GM18873 (cell line): ENCODE measurements around the gene HINT3.
"Not testable (repeated sequence)": the region's sequence is repeated elsewhere in the genome, so short reads cannot be mapped to it uniquely, and the experiment has no call there.

Experiments used
- ATAC-seq: cut with Tn5 transposase; IDR thresholded peaks from one replicate; pipeline ENCODE4 v1.9.1; 2021; ENCODE audit warnings: mild to moderate bottlenecking, moderate library complexity, moderate number of reproducible peaks; ENCODE audit not compliant: unreplicated experiment, low FRiP score

Gene HINT3

GRCh38 chr6:125957845-125958244 lies 1.3 kb downstream of the HINT3 start:
- ATAC-seq, result no peak

- ATAC-seq, result no peak
These were observed 2.5 kb downstream of the HINT3 start for GRCh38 chr6:125959041-125959440.

DNA sequence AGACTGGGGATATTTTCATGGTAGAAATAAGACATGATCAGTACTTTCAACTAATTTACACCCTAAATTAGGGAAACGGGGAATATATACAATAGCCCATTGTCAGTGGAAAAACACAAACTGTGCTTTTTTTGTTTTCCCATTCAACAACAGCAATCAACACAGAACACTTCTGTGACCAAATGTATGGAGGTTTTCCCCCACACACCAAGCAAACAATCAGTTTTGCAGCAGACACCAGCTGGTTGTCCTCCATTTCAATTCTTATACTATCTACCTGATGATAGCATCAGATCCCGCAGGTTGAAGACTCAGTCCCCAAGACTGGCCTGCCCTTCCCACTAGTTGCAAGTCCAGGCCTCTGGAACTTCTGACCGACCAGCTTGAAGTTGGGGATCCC lies 4.5 kb downstream of the HINT3 start:
- ATAC-seq, result no peak

GRCh38 chr6:125962900-125963497 lies 6.4 kb downstream of the HINT3 start:
- ATAC-seq, result no peak

DNA sequence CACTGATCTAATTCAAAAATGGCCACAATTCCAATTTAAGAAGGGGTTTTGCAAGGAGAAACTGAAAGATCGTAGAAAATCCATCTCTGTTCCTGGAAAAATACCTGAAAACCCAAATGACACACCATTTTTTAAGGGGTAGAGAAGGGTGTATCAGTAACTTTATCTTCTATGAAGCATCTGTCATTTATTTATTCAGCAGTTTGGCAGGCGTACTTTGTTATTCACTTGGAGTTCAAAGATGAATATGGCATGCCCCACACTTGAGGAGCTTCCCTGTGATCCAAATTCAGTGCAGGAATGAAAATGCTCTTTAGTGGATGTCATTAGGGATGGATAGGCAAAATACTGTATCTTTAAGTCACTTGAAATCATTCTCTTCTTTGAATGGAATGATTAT lies 7.2 kb downstream of the HINT3 start:
- ATAC-seq, result no peak

DNA sequence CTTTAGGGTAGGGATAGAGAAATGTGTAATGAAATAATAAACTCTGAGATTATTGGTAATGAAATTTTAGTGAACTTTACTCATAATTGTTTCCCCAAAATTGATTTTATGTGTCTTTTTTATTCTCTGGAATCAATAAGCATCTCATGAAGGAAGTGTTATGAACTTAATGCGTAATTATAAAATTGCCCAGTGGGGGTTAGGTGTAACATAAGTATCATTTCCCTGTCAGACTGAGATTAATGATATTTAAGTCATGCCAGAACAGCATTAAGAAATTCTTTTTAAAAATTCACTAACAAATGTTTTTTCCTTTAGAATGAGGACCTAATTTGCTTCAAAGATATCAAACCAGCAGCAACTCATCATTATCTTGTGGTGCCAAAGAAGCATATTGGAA lies 10.0 kb downstream of the HINT3 start:
- ATAC-seq, result no peak

DNA sequence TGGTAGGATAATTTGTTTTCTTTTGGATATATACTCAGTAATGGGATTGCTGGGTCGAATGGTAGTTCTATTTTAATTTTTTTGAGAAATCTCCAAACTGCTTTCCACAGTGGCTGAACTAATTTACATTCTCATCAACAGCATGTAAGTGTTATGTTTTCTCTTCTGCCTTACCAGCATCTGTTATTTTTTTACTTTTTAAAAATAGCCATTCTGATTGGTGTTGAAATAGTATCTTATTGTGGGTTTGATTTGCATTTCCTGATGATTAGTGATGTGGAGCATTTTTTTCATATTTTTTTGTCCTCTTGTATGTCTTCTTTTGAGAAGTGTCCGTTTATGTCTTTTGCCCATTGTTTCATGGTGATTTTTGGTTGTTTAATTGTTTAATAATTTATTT lies 11.9 kb downstream of the HINT3 start:
- no peak for ATAC-seq

DNA sequence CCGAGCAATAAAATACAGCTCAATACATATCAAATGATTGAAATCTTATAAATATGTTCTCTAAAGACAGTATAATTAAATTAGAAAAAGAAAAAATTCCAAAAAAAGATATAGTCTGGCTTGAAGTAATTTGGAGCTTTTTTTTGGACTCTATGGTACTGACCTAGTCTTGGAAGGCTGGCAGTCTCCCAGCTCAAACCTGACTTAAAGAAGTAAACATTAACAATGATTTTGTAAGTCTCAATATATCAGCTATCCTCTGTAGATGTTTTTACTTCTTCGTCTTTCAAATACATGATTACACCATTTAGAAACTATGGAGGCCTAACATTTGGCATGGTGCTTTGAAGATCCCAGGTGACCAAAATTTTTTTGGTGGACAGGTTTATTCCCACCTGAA lies 14.2 kb downstream of the HINT3 start:
- no peak for ATAC-seq

GRCh38 chr6:125972478-125972877 lies 15.9 kb downstream of the HINT3 start:
- not testable (repeated sequence) for ATAC-seq

- ATAC-seq, result no peak
These were observed 17.8 kb downstream of the HINT3 start for GRCh38 chr6:125974214-125974866.

DNA sequence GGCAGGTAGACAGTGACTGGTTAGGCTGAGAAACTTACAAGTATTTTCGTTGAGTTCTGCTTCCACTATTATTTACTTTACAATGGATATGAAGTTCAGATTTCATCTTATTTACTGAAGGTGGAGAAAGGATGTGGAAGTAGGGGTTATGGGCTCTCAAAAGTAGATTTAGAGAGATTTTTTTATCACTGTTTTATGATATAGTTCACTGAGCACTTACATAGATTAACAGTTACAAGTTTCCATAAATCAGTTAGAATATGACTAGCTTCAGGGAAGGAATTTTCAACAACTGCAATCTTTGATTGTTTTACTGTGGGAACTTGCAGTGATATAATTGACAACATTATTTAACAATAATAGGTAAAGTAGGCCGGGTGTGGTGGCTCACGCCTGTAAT lies 22.5 kb downstream of the HINT3 start:
- ATAC-seq, result no peak

DNA sequence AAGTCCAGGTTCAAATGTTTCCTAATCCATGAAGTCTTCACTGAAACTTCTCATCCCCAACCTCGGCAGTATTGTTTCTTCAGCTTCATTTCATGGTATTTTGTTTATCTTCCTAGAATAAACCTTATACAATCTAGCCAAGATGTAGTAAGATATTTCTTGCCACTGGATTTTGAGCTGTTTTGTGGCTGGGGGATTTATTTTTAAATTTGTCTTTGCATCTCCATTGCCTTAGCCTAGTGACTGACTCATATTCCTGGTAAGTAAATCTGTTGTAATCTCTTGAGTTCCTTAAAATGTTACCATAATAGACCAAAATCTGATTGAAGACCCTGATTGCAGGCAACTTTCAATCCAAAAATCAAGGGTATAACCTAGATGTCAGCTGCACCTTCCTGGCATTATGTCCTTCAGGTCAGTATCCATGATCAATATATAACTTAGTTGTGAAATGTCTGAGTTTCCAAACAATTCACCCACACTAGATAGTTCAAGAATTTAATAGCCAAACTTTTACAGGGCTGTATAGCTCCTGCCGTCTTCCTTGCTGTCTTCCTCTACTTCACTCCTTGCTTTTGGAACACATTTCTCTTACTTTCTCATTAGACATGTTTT lies 25.1 kb downstream of the HINT3 start:
- ATAC-seq, result no peak

GRCh38 chr6:125983246-125983945 lies 26.8 kb downstream of the HINT3 start:
- ATAC-seq, result no peak

- no peak for ATAC-seq
These were observed 27.7 kb downstream of the HINT3 start for GRCh38 chr6:125984311-125984710.

- ATAC-seq, result no peak
These were observed 29.0 kb downstream of the HINT3 start for GRCh38 chr6:125985522-125985921.

DNA sequence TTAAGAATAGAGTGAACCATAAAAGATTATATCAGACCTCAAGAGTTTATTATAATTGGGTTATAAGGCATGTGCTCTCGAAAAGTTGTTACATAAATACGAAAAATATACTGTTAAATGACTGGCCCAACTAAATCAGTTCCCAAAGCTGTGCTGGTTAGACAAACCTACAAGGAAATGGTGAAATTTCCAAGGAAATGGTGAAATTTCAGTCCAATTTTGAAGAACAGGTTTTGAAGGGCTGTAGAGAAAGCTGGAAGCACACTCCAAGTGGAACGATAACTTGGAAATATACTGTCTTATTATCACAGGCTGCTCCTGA lies 29.4 kb downstream of the HINT3 start:
- ATAC-seq, result no peak

DNA sequence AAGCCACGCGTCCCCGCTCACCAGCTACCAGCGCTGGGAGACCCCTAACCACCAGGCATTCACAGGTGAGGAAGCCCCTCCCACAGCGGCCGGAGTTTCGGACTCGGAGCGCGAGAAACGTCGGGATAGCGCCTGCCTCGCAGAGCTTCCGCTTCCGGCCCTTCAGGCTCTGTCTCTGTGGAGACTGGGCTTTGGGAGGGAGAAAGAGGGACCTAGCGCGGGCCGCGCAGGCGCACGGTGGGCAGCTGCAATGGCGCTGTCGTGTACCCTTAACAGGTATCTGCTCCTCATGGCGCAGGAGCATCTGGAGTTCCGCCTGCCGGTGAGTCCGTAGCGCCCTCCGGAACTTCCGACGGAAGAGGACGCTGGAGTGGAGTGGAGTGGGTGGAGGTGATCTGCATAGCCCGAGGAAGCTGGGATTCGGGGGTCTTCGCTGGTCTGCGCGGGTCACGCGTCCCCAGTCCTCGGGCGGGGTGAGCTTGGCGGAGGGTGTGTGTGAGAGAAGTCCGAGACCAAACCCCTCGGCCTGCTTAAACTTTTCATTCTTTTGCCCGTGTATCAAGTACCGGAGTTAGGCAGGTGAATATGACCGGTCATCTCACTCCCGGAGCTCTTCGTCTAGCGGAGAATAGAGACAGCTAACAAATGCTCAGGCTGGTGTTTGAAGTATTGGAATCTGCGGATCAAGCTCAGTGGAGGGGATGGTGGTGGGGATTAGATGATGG lies 29.9 kb downstream of the HINT3 start, which contains the start of gene TRMT11:
Gene TRMT11, plus strand, starts transcription at position 240 of the 725 bp plus-strand sequence. Its CDS starts 11 bp downstream, at position 251.
- peak; percentile 94 for ATAC-seq

GRCh38 chr6:125987026-125987617 lies 30.6 kb downstream of the HINT3 start:
- ATAC-seq, result peak; percentile 27

- no peak for ATAC-seq
These were observed 31.7 kb downstream of the HINT3 start for GRCh38 chr6:125988280-125988679.

GRCh38 chr6:125989631-125990030 lies 33.1 kb downstream of the HINT3 start:
- no peak for ATAC-seq
